ENCODE data around the gene GBA2. TPM values are rescaled to one million over a fixed set of nuclear protein-coding genes. Genes with fewer than 3 reads are reported as not detected.
A peak's percentile ranks its signal among the peaks of the same experiment; 100 is the strongest.

GBA2 gene
- total RNA-seq, 1 donor from 2014 or later: 68.0 TPM

GRCh38 chr9:35745569-35745968 is 3.5 kb downstream of the GBA2 start:
- Histone ChIP-seq H3K36me3 (peaks cover 50% of the 10 kb centered on the region), H3K9me3 (no peaks in the 10 kb centered on the region), H3K27ac (no peak overlapping the region), H3K4me3 (peak overlapping the region; percentile 95), H3K27me3 (ENCODE audit: low read depth) (no peaks in the 10 kb centered on the region), H3K4me1 (peaks cover 47% of the 10 kb centered on the region)
- no peak for DNase-seq
- no peak for TF ChIP-seq CTCF (IDR thresholded peaks at IDR 0.05)
- intact Hi-C loops (cut with DNase I): no loop called here
- no peak for ATAC-seq

- DNase-seq (no peak), ATAC-seq (no peak)
- Histone ChIP-seq H3K36me3 (peaks cover 65% of the 10 kb centered on the region), H3K4me3 (no peak overlapping the region), H3K27ac (no peak overlapping the region), H3K9me3 (no peaks in the 10 kb centered on the region), H3K4me1 (peaks cover 38% of the 10 kb centered on the region), H3K27me3 (ENCODE audit: low read depth) (no peaks in the 10 kb centered on the region)
- no peak for TF ChIP-seq CTCF (IDR thresholded peaks at IDR 0.05)
- intact Hi-C loops (cut with DNase I): no loop called here
These were observed 5.0 kb downstream of the GBA2 start for GRCh38 chr9:35743880-35744518.

GRCh38 chr9:35743452-35743851 is 5.6 kb downstream of the GBA2 start:
- no peak for DNase-seq
- H3K9me3 ChIP-seq: no peaks in the 10 kb centered on the region
- ATAC-seq: no peak
- peaks cover 38% of the 10 kb centered on the region for H3K4me1 ChIP-seq
- H3K27ac ChIP-seq: no peak overlapping the region
- intact Hi-C loops (cut with DNase I): no loop called here
- no peak overlapping the region for H3K4me3 ChIP-seq
- peaks cover 71% of the 10 kb centered on the region for H3K36me3 ChIP-seq
- no peak for TF ChIP-seq CTCF (IDR thresholded peaks at IDR 0.05)
- no peaks in the 10 kb centered on the region for H3K27me3 ChIP-seq (ENCODE audit: low read depth)

GRCh38 chr9:35741740-35742139 is 7.3 kb downstream of the GBA2 start:
- H3K27me3 ChIP-seq (ENCODE audit: low read depth): no peaks in the 10 kb centered on the region
- peaks cover 88% of the 10 kb centered on the region for H3K36me3 ChIP-seq
- intact Hi-C loops (cut with DNase I): no loop called here
- no peak for TF ChIP-seq CTCF (IDR thresholded peaks at IDR 0.05)
- H3K4me1 ChIP-seq: peaks cover 22% of the 10 kb centered on the region
- DNase-seq: no peak
- no peak overlapping the region for H3K4me3 ChIP-seq
- no peaks in the 10 kb centered on the region for H3K9me3 ChIP-seq
- H3K27ac ChIP-seq: no peak overlapping the region
- ATAC-seq: no peak

- peaks cover 13% of the 10 kb centered on the region for H3K4me1 ChIP-seq
- DNase-seq: no peak
- no peak for ATAC-seq
- H3K4me3 ChIP-seq: no peak overlapping the region
- no peaks in the 10 kb centered on the region for H3K9me3 ChIP-seq
- H3K27ac ChIP-seq: no peak overlapping the region
- intact Hi-C loops (cut with DNase I): no loop called here
- TF ChIP-seq CTCF (IDR thresholded peaks at IDR 0.05): no peak
- H3K27me3 ChIP-seq (ENCODE audit: low read depth): no peaks in the 10 kb centered on the region
- H3K36me3 ChIP-seq: peaks cover 100% of the 10 kb centered on the region
These were observed 8.8 kb downstream of the GBA2 start for GRCh38 chr9:35740243-35740642.
